ENCODE data around the gene ZNF678.

DNA sequence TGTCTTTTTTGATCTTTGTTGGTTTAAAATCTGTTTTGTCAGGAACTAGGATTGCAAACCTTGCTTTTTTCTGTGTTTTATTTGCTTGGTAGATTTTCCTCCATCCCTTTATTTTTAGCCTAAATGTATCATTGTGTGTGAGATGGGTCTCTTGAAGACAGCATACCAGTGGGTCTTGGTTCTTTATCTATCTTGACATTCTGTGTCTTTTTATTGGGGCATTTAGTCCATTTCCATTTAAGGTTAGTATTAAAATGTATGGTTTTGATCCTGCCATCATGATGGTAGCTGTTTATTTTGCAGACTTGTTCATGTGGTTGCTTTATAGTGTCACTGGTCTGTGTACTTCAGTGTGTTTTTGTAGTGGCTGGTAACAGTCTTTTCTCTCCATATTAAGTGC is 14.1 kb downstream of the ZNF678 start:
- TF ChIP-seq POLR2A (IDR thresholded peaks at IDR 0.05) (no peak), CTCF (IDR thresholded peaks at IDR 0.05) (no peak)
